NCI-H1417 (cell line): ENCODE results near the gene RNF224.
A peak's percentile ranks its signal among the peaks of the same experiment; 100 is the strongest.

Experiments
- DNase-seq, 3 experiments: peaks; one replicate each; lab custom pipeline; 2025; lab: John Stamatoyannopoulos, UW

The RNF224 gene

GRCh38 chr9:137273611-137274320 lies 46.5 kb downstream of the RNF224 start:
- DNase-seq = peak; percentile 8 to 85 (median 74)

DNA sequence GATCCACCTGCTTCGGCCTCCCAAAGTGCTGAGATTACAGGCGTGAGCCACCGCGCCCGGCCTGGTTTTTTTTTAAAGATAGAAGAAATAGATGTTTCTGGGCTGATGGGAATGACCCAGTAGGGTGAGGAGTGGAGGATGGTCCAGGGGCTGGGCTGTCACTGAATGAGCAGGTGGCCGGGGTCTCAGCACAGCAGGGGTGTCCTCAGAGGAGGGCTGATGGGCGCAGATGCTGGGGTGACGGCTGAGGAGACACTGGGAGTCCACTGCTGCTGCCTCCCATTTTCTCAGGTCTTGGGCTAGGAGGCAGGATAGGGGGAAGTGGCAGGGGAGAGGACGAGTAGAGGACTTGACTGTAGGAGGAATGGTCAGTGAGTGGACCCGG lies 47.9 kb downstream of the RNF224 start:
- no peak for DNase-seq

DNA sequence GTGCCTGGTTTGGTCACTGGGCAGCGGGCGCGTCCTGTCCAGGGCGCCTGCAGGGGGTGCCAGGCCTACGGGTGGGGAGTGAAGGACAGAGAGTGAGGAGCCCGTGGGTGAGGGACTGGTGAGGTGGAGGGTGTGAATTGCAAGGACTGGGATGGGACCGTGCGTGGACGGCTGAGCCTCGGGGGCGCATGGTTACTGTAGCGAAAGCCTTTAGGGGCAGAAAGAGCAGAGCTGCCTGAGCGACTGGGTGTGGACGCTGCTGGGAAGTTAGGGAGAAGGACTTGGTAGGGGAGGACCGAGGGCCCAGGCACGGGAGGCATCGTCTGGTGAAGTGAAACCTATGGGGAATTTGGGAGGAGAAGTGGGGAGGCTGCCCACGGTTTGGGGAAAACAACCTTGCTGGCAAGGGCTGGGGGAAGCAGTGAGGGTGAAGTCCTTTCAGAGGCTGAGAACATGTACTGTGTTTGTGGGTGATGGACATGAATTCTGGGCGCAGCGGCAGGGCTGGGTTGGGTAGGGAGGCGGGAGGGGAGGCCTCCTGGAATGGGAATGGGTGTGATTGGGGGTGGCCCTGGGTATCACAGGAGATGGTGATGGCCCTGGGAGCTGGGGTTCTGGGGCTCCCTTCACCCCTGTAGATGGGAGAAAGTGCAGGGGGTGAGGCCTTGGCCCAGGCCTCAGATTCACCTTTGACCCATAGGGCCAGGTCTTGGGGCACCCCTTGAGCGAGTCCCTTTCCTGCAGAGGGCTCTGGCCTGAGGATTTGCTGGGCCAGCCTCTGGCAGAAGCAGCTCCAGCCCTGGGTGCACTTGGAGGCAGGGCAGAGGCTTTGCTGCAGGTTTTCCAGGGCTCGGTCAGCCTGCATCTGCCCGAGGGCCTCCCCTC lies 48.5 kb downstream of the RNF224 start:
- no peak for DNase-seq

DNA sequence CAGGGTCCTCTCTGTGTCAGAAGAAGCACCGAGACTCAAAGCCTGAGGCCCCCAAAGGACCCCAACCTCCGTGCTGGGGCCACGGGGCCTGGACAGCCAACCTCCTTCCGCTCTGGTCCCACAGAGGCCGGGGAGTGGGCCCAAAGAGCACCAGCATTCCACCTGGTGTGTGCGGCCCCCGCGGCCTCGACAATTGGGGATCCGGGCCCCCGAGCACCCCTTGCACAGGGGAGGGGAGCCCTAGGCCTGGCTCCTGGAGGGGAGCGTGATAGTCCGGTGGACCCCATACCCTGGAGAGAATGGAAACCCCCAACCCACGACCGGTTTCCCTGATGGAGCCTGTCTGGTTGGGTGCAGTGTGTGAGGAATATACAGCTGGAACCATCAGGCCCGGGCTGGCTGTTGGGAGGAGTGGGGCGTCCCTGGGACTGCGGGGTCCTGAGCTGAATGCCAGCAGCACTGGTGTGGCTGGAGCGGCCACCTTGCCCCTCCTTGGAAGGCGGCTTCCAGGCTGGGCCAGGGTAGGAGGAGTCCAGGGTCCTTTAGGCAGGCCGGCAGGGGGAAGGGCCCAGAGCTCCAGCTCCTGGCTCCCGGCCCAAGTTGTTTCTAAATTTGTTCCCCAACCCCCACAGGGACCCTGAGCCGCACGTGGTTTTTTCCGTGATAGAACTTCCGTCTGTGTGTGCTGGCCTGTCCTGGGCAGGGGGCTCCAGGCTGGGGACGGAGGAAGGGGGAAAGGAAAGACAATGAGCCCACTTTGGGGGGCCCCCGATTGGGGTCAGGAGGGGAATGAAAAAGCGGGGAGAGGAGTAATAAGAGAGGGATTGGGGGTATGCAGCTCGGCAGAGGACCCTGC lies 49.4 kb downstream of the RNF224 start:
- DNase-seq = no peak

DNA sequence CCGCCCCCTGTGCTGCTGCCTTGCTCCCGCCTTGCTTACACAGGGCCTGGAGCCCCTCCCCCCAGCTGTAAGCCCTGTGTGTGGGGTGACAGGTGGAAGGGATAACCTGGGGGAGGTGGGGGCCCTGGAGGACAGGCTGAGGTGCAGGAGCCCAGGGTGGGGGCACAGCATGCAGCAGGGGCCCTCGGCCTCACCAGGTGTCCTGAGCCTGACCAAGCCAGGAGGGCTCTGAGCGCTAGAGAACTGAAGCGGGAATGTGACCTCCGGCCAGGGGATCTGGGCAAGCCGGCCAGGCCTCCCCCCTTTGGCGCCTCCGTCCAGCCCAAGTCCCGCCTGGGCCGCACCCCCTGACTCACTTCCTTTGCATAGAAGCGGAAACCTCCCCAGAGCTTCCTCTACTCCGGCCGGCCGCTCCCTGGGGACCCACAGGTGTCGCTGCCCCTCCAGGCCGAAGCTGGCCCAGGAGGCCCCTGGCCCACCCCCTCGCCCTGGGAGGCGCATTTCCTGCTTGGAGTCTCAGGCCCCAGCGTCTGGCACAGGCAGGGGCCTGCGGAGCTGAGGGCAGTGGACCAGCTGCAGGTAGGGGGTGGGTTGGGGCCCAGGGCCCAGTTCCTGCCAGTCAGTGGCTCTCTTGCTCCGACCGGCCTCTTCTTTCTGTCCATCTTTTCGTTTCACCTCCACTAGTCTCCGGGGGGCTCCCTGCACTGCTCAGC lies 50.2 kb downstream of the RNF224 start, which contains the start of gene TOR4A:
Gene TOR4A, plus strand, starts transcription at position 398 of the 713 bp plus-strand sequence. CDS start 964 bp downstream, outside the sequence.
- no peak for DNase-seq

DNA sequence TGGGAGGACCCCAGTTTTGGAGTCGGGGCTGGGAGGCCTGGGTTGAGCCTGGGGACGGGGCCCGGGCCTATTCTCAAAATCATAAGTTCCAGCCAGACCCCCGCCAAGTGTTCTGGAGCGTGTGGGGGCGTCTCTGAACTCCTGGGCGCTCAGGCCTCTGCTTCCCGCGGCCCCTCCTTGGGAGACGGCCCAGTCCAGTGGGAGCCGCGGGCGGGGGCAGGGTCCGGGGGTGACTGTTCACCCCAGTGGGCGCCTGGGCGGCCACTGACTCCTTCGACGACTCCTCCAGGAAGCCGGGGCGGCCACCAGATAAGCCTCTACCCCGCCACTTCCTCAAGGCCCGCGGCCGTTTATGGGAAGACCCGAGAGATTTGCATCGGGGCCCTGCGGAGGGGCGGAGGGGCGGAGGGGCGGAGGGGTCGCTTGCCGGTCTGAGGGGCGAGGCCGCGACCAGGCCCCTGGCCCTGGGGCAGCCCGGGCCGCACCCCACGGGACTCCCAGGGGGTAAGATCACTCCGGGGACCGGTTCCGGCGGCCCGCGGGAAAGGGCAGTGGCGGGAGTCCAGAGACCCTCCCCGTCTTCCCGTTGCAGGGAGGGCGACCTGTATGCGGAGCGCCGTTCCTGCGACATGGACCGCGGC lies 50.9 kb downstream of the RNF224 start:
- DNase-seq = no peak
